BJ (cell line): ENCODE measurements around the gene SPRED2. TPM values are rescaled to one million over a fixed set of nuclear protein-coding genes. Genes with fewer than 3 reads are reported as not detected.

Source experiments
- CTCF ChIA-PET: fragments of 350-600 bp; formaldehyde crosslinking; extraction: SDS; loops from one replicate; lab custom pipeline; 2021; ENCODE audit warnings: antibody characterized with exemption, inconsistent platforms; lab: Yijun Ruan, JAX
- POLR2A ChIA-PET: fragments of 300-600 bp; sonication (Branson Sonifier 250); formaldehyde crosslinking; extraction: SDS; loops from one replicate; lab custom pipeline; 2021; ENCODE audit warnings: antibody characterized with exemption; lab: Charles Lee
- DNase-seq: peaks from one replicate; pipeline ENCODE4 v3.0.0-alpha.2; 2011; ENCODE audit warnings: low read depth
- H3K27me3 ChIP-seq: 2 replicates; pipeline ENCODE4 v1.6.0; 2011; ENCODE audit warnings: low read length; ENCODE audit not compliant: control insufficient read depth, insufficient read depth
- H3K36me3 ChIP-seq: 2 replicates; pipeline ENCODE4 v1.5.1; 2011; ENCODE audit warnings: low read length; ENCODE audit not compliant: control insufficient read depth, insufficient read depth
- H3K4me3 ChIP-seq: 2 replicates; pipeline ENCODE4 v1.5.1; 2011; ENCODE audit warnings: low read depth, mild to moderate bottlenecking, control low read depth, low read length
- CTCF ChIP-seq: IDR thresholded peaks from 2 replicates; pipeline ENCODE4 v1.5.1; 2011; ENCODE audit warnings: low read depth, mild to moderate bottlenecking, control low read depth, inconsistent platforms, low read length, moderate library complexity; ENCODE audit not compliant: insufficient read depth
- polyA plus RNA-seq: library from polyadenylated mRNA; depleted of rRNA; stranded (reverse); fragments of >200 nt; gene quantifications from 2 replicates; pipeline ENCODE4 v1.2.3, GENCODE V29; 2011

The SPRED2 gene
- polyA plus RNA-seq, 1 experiment = 13.1 TPM

GRCh38 chr2:65351948-65352595 lies 80.3 kb downstream of the SPRED2 start:
- no peak for TF ChIP-seq CTCF
- no peak for DNase-seq
- Histone ChIP-seq H3K36me3 (no peaks in the 10 kb centered on the region), H3K27me3 (no peaks in the 10 kb centered on the region), H3K4me3 (no peak overlapping the region)
- CTCF ChIA-PET = interaction anchor here (0.7 to 1.1 kb wide), 3 partner anchors 11 to 52 kb away, joined by 3 read pairs; no protein-coding TSS in a partner anchor
- POLR2A ChIA-PET = interaction anchor here (0.6 kb wide), 1 partner anchor 15 kb away, joined by 7 read pairs; no protein-coding TSS in a partner anchor

GRCh38 chr2:65351234-65351947 lies 81.0 kb downstream of the SPRED2 start:
- no peaks in the 10 kb centered on the region for H3K36me3 ChIP-seq
- ChIA-PET POLR2A (interaction anchor here (0.6 kb wide), 1 partner anchor 16 kb away, joined by 7 read pairs; no protein-coding TSS in a partner anchor), CTCF (interaction anchor here (1.1 to 1.3 kb wide), 4 partner anchors 25 to 52 kb away, joined by 3 to 5 read pairs (median 5); no protein-coding TSS in a partner anchor)
- no peak for TF ChIP-seq CTCF
- H3K4me3 ChIP-seq = no peak overlapping the region
- DNase-seq = no peak
- no peaks in the 10 kb centered on the region for H3K27me3 ChIP-seq

- 0 out of 2 replicates have a peak, but pooled peaks have one; percentile 15 for TF ChIP-seq CTCF
- POLR2A ChIA-PET = no interaction called here
- no peak for DNase-seq
- no peaks in the 10 kb centered on the region for H3K27me3 ChIP-seq
- H3K4me3 ChIP-seq = no peak overlapping the region
- H3K36me3 ChIP-seq = no peaks in the 10 kb centered on the region
- CTCF ChIA-PET = interaction anchor here (0.5 to 1.3 kb wide), 10 partner anchors 17 to 1539 kb away, joined by 3 to 5 read pairs (median 4); no protein-coding TSS in a partner anchor
Observed at GRCh38 chr2:65350651-65351056, 81.7 kb downstream of the SPRED2 start.

GRCh38 chr2:65349863-65350262 lies 82.5 kb downstream of the SPRED2 start:
- CTCF ChIA-PET = interaction anchor here (0.9 to 1.2 kb wide), 4 partner anchors 17 to 82 kb away, joined by 3 to 5 read pairs (median 4); no protein-coding TSS in a partner anchor
- no peak for TF ChIP-seq CTCF
- no peak for DNase-seq
- H3K36me3 ChIP-seq = no peaks in the 10 kb centered on the region
- H3K4me3 ChIP-seq = no peak overlapping the region
- POLR2A ChIA-PET = no interaction called here
- H3K27me3 ChIP-seq = no peaks in the 10 kb centered on the region

- no peaks in the 10 kb centered on the region for H3K27me3 ChIP-seq
- no peak overlapping the region for H3K4me3 ChIP-seq
- no peak for DNase-seq
- ChIA-PET POLR2A (no interaction called here), CTCF (no interaction called here)
- TF ChIP-seq CTCF = no peak
- H3K36me3 ChIP-seq = no peaks in the 10 kb centered on the region
Observed at GRCh38 chr2:65347913-65348312, 84.5 kb downstream of the SPRED2 start.
